Measurements from ENCODE around the gene DLG2. TPM values are rescaled to one million over a fixed set of nuclear protein-coding genes. Genes with fewer than 3 reads are reported as not detected.

The DLG2 gene
- total and polyA plus RNA-seq, 4 donors: 0.30 to 5.5 (median 0.68) TPM

DNA sequence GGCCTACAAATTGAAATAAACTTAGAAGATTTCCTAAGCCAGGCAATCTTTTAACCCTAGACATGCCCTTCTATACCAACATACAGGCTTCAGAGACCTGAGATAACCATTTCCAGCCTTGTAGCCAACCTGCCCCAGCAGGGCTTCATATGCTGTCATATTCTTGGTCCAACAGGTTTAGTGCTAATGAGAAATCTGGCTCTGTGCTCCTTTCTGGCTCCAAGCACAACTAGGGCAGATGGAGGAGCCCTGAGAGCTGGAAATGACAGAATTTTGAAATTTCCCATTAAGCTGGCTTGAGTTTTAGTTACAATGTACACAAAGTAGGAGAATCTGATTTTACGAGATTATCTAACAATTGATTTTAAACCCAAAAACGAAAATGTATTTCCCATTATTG is 2018.0 kb downstream of the DLG2 start (continued):
- TF ChIP-seq, protein P1, sequence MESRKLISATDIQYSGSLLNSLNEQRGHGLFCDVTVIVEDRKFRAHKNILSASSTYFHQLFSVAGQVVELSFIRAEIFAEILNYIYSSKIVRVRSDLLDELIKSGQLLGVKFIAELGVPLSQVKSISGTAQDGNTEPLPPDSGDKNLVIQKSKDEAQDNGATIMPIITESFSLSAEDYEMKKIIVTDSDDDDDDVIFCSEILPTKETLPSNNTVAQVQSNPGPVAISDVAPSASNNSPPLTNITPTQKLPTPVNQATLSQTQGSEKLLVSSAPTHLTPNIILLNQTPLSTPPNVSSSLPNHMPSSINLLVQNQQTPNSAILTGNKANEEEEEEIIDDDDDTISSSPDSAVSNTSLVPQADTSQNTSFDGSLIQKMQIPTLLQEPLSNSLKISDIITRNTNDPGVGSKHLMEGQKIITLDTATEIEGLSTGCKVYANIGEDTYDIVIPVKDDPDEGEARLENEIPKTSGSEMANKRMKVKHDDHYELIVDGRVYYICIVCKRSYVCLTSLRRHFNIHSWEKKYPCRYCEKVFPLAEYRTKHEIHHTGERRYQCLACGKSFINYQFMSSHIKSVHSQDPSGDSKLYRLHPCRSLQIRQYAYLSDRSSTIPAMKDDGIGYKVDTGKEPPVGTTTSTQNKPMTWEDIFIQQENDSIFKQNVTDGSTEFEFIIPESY (IDR thresholded peaks at IDR 0.05): no peak
- TF ChIP-seq, protein P2, sequence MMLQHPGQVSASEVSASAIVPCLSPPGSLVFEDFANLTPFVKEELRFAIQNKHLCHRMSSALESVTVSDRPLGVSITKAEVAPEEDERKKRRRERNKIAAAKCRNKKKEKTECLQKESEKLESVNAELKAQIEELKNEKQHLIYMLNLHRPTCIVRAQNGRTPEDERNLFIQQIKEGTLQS (IDR thresholded peaks at IDR 0.05): no peak

DNA sequence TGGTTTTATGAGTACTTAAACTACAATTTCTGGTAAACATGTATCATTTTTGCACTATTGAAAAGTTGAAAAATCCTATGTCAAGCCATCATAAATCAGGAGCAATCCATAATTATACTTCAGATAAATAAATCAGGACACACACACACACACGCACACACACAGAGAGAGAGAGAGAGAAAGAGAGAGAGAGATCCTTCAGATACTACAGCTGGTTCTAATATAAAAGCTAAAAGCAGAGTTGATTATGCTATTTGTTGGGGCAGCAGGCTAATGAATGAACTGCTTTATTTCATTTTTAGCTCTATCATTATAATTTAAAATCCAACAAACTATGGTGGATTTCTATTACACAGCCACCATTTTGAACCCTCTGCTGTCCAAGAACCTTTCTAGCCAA is 2018.6 kb downstream of the DLG2 start:
- H3K27me3 ChIP-seq (ENCODE audit: control insufficient read depth in 4 of 4, insufficient read depth in 4 of 4, low read length in 3 of 4): no peaks in the 10 kb centered on the region
- no peak overlapping the region for H3K9ac ChIP-seq (ENCODE audit: low read depth in 1 of 2, low read length in 2 of 2)
- H3K4me3 ChIP-seq (ENCODE audit: low read depth in 1 of 3, low read length in 3 of 3): no peak overlapping the region
- H3K9me3 ChIP-seq (ENCODE audit: control insufficient read depth in 4 of 4, low read length in 3 of 4): no peaks in the 10 kb centered on the region
- H3K36me3 ChIP-seq (ENCODE audit: control insufficient read depth in 4 of 4, insufficient read depth in 3 of 4, low read depth in 1 of 4, low read length in 3 of 4): no peaks in the 10 kb centered on the region
- no peaks in the 10 kb centered on the region for H3K4me1 ChIP-seq (ENCODE audit: control insufficient read depth in 4 of 4, insufficient read depth in 4 of 4, low read length in 3 of 4)
- 98% methylated on average over 1 of the region's 1 CpG for WGBS
- no peak overlapping the region for H3K27ac ChIP-seq (ENCODE audit: low read depth in 1 of 2, low read length in 2 of 2)
- DNase-seq (ENCODE audit: low spot score): no peak
- no peak for TF ChIP-seq GABPA (IDR thresholded peaks at IDR 0.05 in 1 of 2, conservative IDR thresholded peaks at IDR 0.05 in 1 of 2)
- no peak for TF ChIP-seq TAF1 (conservative IDR thresholded peaks at IDR 0.05)
- TF ChIP-seq FOXA1 (IDR thresholded peaks at IDR 0.05): no peak
- no peak for TF ChIP-seq HNF4A (conservative IDR thresholded peaks at IDR 0.05)
- TF ChIP-seq, protein P3, sequence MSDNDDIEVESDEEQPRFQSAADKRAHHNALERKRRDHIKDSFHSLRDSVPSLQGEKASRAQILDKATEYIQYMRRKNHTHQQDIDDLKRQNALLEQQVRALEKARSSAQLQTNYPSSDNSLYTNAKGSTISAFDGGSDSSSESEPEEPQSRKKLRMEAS (IDR thresholded peaks at IDR 0.05): no peak
- TF ChIP-seq EGR1 (IDR thresholded peaks at IDR 0.05; ENCODE audit: low read depth in 2 of 2): no peak
- TF ChIP-seq, protein P4, sequence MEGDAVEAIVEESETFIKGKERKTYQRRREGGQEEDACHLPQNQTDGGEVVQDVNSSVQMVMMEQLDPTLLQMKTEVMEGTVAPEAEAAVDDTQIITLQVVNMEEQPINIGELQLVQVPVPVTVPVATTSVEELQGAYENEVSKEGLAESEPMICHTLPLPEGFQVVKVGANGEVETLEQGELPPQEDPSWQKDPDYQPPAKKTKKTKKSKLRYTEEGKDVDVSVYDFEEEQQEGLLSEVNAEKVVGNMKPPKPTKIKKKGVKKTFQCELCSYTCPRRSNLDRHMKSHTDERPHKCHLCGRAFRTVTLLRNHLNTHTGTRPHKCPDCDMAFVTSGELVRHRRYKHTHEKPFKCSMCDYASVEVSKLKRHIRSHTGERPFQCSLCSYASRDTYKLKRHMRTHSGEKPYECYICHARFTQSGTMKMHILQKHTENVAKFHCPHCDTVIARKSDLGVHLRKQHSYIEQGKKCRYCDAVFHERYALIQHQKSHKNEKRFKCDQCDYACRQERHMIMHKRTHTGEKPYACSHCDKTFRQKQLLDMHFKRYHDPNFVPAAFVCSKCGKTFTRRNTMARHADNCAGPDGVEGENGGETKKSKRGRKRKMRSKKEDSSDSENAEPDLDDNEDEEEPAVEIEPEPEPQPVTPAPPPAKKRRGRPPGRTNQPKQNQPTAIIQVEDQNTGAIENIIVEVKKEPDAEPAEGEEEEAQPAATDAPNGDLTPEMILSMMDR (IDR thresholded peaks at IDR 0.05; ENCODE audit: low read depth, low read length, missing input control): no peak
- TF ChIP-seq FOXA2 (IDR thresholded peaks at IDR 0.05): no peak
- no peak for TF ChIP-seq HNF4G (IDR thresholded peaks at IDR 0.05)
- TF ChIP-seq NR2F2 (IDR thresholded peaks at IDR 0.05): no peak
- TF ChIP-seq RAD21 (IDR thresholded peaks at IDR 0.05): no peak
- TF ChIP-seq YY1 (IDR thresholded peaks at IDR 0.05): no peak
- no peak for TF ChIP-seq JUND (IDR thresholded peaks at IDR 0.05)
- TF ChIP-seq, protein P2 (IDR thresholded peaks at IDR 0.05): no peak

DNA sequence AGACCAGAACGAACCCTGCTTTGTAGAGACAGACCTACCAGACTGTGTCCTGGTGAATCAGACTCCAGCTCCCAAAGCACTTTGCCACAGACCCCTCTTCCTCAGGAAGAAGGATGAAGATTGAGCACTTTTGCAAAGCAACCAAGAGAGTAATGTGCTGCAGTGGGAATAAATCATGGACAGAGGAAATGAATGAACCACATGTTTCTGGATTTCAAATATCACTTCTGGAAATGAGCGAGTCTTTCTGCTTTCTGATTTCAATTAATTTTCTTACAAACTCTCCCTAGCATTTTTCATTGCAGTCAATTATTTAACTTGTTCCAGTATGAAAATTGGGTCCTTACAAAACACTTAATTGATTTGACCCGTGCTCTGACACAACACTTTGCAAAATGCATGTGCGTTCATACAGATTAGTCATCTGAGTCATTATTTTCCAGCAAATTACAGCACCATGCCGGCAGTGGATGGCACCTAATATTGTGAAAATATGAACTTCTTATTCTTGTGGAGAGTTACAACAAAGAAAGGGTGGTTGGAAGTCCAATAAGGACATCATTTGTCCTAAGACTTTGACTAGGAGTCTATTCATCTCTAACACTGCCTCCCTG is 2025.1 kb downstream of the DLG2 start:
- no peak for DNase-seq (ENCODE audit: low spot score)
- Histone ChIP-seq H3K4me3 (ENCODE audit: low read depth in 1 of 3, low read length in 3 of 3) (no peak overlapping the region), H3K9ac (ENCODE audit: low read depth in 1 of 2, low read length in 2 of 2) (no peak overlapping the region), H3K36me3 (ENCODE audit: control insufficient read depth in 4 of 4, insufficient read depth in 3 of 4, low read depth in 1 of 4, low read length in 3 of 4) (no peaks in the 10 kb centered on the region), H3K27me3 (ENCODE audit: control insufficient read depth in 4 of 4, insufficient read depth in 4 of 4, low read length in 3 of 4) (no peaks in the 10 kb centered on the region), H3K4me1 (ENCODE audit: control insufficient read depth in 4 of 4, insufficient read depth in 4 of 4, low read length in 3 of 4) (no peaks in the 10 kb centered on the region), H3K27ac (ENCODE audit: low read depth in 1 of 2, low read length in 2 of 2) (no peak overlapping the region), H3K9me3 (ENCODE audit: control insufficient read depth in 4 of 4, low read length in 3 of 4) (no peaks in the 10 kb centered on the region)
- WGBS: 88% methylated on average over 5 of the region's 5 CpGs
- TF ChIP-seq HNF4A (conservative IDR thresholded peaks at IDR 0.05) (no peak), SP1 (IDR thresholded peaks at IDR 0.05) (no peak), HNF4G (IDR thresholded peaks at IDR 0.05) (no peak), FOXA2 (IDR thresholded peaks at IDR 0.05) (no peak)
- TF ChIP-seq, protein P1 (IDR thresholded peaks at IDR 0.05): no peak
